H1 (cell line): ENCODE data around the gene PTTG1IP. TPM values are rescaled to one million over a fixed set of nuclear protein-coding genes. Genes with fewer than 3 reads are reported as not detected.

Experiments used
- CBX8 ChIP-seq: fragments of 300-800, 300-1000 bp; sonication (generic); IDR thresholded peaks from 2 replicates; pipeline ENCODE4 v1.7.1; 2016; ENCODE audit warnings: low read depth, low read length, borderline replicate concordance
- E2F6 ChIP-seq: IDR thresholded peaks from 2 replicates; pipeline ENCODE4 v1.6.1; 2012; ENCODE audit warnings: inconsistent platforms
- EGR1 ChIP-seq: IDR thresholded peaks from 2 replicates; pipeline ENCODE4 v1.6.1; 2011; ENCODE audit warnings: low read depth, low read length, borderline replicate concordance
- HDAC6 ChIP-seq: IDR thresholded peaks from one replicate; pipeline ENCODE4 v1.7.1; 2012; ENCODE audit warnings: low read depth, mild to moderate bottlenecking, inconsistent platforms, low read length, moderate library complexity
- SIN3A ChIP-seq, 2 experiments: IDR thresholded peaks in 1 of 2; conservative IDR thresholded peaks in 1 of 2; 2 replicates each; pipeline ENCODE4 v1.6.1; 2011 to 2012; ENCODE audit warnings: low read length in 2 of 2, improper control_type of control experiment in 1 of 2, low read depth in 1 of 2, mild to moderate bottlenecking in 1 of 2
- polyA plus RNA-seq, 7 experiments: library from polyadenylated mRNA; depleted of rRNA in 3 of 7; stranded (reverse) in 5 of 7; unstranded in 2 of 7; fragments of >200 nt in 5 of 7; fragments of 200-250 nt in 2 of 7; gene quantifications; 1 replicate in 5 of 7; 2 replicates in 1 of 7; 4 replicates in 1 of 7; pipeline versions ENCODE4 v1.2.1 to v1.2.3, GENCODE V29; 2011 to 2013; ENCODE audit warnings: missing spikeins in 2 of 7, mixed read lengths in 2 of 7
- total RNA-seq: library from RNA; stranded (reverse); fragmentation: NEBNext Ultra II Directional; extraction: Animal tissue kit (Norgen Biotek cat#: 25700); gene quantifications from 2 replicates; pipeline ENCODE4 v1.2.1, GENCODE V29; 2021

Gene PTTG1IP
- total and polyA plus RNA-seq, 2 of the 8 experiments (the other 6 are each of a cell fraction or from before 2014, with no cell fraction given): 90.8 to 130 TPM

GRCh38 chr21:44805859-44806258, 67.6 kb downstream of the PTTG1IP start (continued):
- no peak for TF ChIP-seq E2F6
- no peak for TF ChIP-seq HDAC6
- TF ChIP-seq SIN3A (conservative IDR thresholded peaks at IDR 0.05 in 1 of 2, IDR thresholded peaks at IDR 0.05 in 1 of 2; ENCODE audit: low read depth in 1 of 2, low read length in 2 of 2): no peak
- no peak for TF ChIP-seq EGR1
- TF ChIP-seq CBX8: no peak
